ENCODE measurements around the gene RAMACL.

- TF ChIP-seq CTCF (IDR thresholded peaks at IDR 0.05; ENCODE audit: insufficient read depth, low read depth, low read length) = no peak
- no peak for TF ChIP-seq EZH2 (IDR thresholded peaks at IDR 0.05; ENCODE audit: insufficient read depth, low read length)
These were observed 30.1 kb downstream of the RAMACL start for GRCh38 chr6:166556336-166556735.

Measured in astrocyte (in vitro differentiated cells and primary cell).